GM13977 (cell line): ENCODE data around the gene BCAT1.
A peak's percentile ranks its signal among the peaks of the same experiment; 100 is the strongest.

Experiments used
- DNase-seq: peaks from one replicate; pipeline ENCODE4 v3.0.0; 2012; ENCODE audit warnings: low spot score
- in situ Hi-C: fragments of 300-500 bp; cut with MboI; formaldehyde crosslinking; loops from one replicate; pipeline ENCODE4 v1.12.0; 2022; ENCODE audit warnings: low sequenced_read_pairs, low pct_unique_long_range_greater_than_20kb, mixed read lengths, inconsistent platforms; ENCODE audit not compliant: unreplicated experiment
- TF ChIP-seq, protein P1 (sequence below): IDR thresholded peaks from 2 replicates; pipeline ENCODE4 v1.5.1; 2012; ENCODE audit warnings: mild to moderate bottlenecking, control low read depth; ENCODE audit not compliant: insufficient read depth; ENCODE audit errors: extremely low read depth, missing control alignments

The BCAT1 gene

DNA sequence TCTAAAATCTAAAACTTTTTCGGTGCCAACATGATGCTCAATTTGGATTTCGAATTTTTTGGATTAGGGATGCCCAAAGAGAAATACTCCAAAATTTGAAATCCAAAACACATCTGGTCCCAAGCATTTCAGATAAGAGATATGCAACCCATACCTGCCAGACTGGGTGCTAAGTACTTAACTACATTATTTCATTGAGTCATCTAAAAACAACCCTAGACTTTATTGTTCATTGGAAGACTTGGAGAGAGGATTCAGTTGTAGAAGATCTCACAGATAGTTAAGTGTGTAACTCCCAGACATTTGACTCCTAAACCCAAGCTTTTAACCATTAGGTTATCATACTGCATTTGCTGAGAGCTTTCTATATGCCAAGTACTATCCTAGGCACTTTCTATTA lies 102.2 kb downstream of the BCAT1 start:
- TF ChIP-seq, protein P1, sequence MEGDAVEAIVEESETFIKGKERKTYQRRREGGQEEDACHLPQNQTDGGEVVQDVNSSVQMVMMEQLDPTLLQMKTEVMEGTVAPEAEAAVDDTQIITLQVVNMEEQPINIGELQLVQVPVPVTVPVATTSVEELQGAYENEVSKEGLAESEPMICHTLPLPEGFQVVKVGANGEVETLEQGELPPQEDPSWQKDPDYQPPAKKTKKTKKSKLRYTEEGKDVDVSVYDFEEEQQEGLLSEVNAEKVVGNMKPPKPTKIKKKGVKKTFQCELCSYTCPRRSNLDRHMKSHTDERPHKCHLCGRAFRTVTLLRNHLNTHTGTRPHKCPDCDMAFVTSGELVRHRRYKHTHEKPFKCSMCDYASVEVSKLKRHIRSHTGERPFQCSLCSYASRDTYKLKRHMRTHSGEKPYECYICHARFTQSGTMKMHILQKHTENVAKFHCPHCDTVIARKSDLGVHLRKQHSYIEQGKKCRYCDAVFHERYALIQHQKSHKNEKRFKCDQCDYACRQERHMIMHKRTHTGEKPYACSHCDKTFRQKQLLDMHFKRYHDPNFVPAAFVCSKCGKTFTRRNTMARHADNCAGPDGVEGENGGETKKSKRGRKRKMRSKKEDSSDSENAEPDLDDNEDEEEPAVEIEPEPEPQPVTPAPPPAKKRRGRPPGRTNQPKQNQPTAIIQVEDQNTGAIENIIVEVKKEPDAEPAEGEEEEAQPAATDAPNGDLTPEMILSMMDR = no peak
- no peak for DNase-seq
- in situ Hi-C loops = loop anchor here (25.0 kb wide), 1 partner anchor 291 kb away; no protein-coding TSS in a partner anchor

- no peak for DNase-seq
- in situ Hi-C loops = loop anchor here (25.0 kb wide), 1 partner anchor 292 kb away; no protein-coding TSS in a partner anchor
- TF ChIP-seq, protein P1 = no peak
Observed at GRCh38 chr12:24845615-24846014, 103.3 kb downstream of the BCAT1 start.

GRCh38 chr12:24840046-24840800 lies 108.7 kb downstream of the BCAT1 start:
- TF ChIP-seq, protein P1 = no peak
- no peak for DNase-seq
- in situ Hi-C loops = loop anchor here (25.0 kb wide), 1 partner anchor 297 kb away; no protein-coding TSS in a partner anchor

GRCh38 chr12:24839268-24839791 lies 109.6 kb downstream of the BCAT1 start:
- TF ChIP-seq, protein P1 = no peak
- DNase-seq = peak; percentile 49
- in situ Hi-C loops = loop anchor here (25.0 kb wide), 1 partner anchor 298 kb away; no protein-coding TSS in a partner anchor

DNA sequence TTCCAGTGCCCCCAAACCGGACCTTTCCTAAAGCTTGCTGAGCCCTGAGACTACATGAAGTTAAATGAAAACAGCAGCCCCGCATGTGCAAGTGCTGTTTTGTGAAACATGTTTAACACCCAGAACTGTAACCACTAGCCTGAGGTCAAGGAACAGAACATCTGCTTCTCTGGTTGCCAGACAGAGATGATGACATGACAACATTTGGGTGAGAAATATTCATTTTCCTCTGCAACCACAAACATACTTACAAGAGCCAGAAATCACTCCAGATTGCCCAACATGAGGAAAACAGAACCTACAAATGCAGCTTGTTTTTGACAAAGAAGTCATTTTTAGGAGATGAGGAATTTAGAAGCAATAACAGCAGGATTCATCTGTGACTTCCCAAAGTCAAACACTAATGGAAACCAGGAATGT lies 110.4 kb downstream of the BCAT1 start:
- TF ChIP-seq, protein P1 = no peak
- no peak for DNase-seq
- in situ Hi-C loops = loop anchor here (25.0 kb wide), 1 partner anchor 299 kb away; no protein-coding TSS in a partner anchor

GRCh38 chr12:24835377-24835776 lies 113.5 kb downstream of the BCAT1 start:
- TF ChIP-seq, protein P1 = no peak
- no peak for DNase-seq
- in situ Hi-C loops = loop anchor here (25.0 kb wide), 1 partner anchor 302 kb away; no protein-coding TSS in a partner anchor
